ENCODE results near the gene MLYCD.

DNA sequence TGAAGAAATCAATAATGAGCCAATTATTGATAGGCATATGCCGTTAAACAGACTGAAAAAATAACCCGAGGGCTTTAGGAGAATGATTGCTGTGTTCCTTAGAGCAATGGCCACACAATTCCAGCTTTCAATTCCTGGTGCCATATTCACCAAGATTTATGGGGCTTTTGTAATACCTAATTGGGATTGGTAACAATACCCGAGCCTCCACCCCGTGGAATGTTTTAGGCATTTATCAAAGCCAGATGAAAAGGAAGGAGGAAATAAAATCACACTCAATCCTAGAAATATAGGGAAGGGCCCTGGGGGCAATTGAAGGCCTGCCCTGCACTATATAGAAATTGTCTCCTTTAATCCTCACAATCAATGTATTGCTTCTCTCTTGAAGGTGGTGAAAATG, 42.1 kb upstream of the MLYCD start:
- no peak for TF ChIP-seq POLR2A (IDR thresholded peaks at IDR 0.05; ENCODE audit: low read length)
- no peak for TF ChIP-seq GATA1 (IDR thresholded peaks at IDR 0.05; ENCODE audit: low read depth, low read length)

Measured in erythroblast (primary cell).